GM06990 (cell line): ENCODE results near the gene PRR23E.

Experiments
- DNase-seq: peaks from one replicate; pipeline ENCODE4 v3.0.0-alpha.2; 2011; ENCODE audit not compliant: insufficient read length; ENCODE audit errors: extremely low read depth
- H3K27me3 ChIP-seq: replicated peaks from 2 replicates; pipeline ENCODE4 v1.6.0; 2011; ENCODE audit warnings: low read length; ENCODE audit not compliant: control insufficient read depth, insufficient read depth
- H3K36me3 ChIP-seq: 2 replicates; pipeline ENCODE4 v1.5.1; 2011; ENCODE audit warnings: low read length; ENCODE audit not compliant: control insufficient read depth, insufficient read depth
- H3K4me3 ChIP-seq: replicated peaks from 2 replicates; pipeline ENCODE4 v1.5.1; 2011; ENCODE audit warnings: low read depth, mild to moderate bottlenecking, control low read depth, low read length
- CTCF ChIP-seq: IDR thresholded peaks from 2 replicates; pipeline ENCODE4 v1.5.1; 2011; ENCODE audit warnings: low read length, control low read depth, mild to moderate bottlenecking, inconsistent platforms; ENCODE audit not compliant: insufficient read depth, poor library complexity, severe bottlenecking

PRR23E gene

GRCh38 chr3:127233371-127233770 is 40.4 kb downstream of the PRR23E start:
- no peak for DNase-seq
- Histone ChIP-seq H3K4me3 (no peak overlapping the region), H3K36me3 (no peaks in the 10 kb centered on the region), H3K27me3 (no peaks in the 10 kb centered on the region; the same call in 1 of the 2 replicates)
- no peak for TF ChIP-seq CTCF

- Histone ChIP-seq H3K4me3 (no peak overlapping the region), H3K36me3 (no peaks in the 10 kb centered on the region), H3K27me3 (no peaks in the 10 kb centered on the region; the same call in 1 of the 2 replicates)
- no peak for TF ChIP-seq CTCF
- DNase-seq, result no peak
Observed at GRCh38 chr3:127234778-127235177, 41.8 kb downstream of the PRR23E start.

GRCh38 chr3:127235706-127236105 is 42.8 kb downstream of the PRR23E start:
- Histone ChIP-seq H3K36me3 (no peaks in the 10 kb centered on the region), H3K27me3 (no peaks in the 10 kb centered on the region; the same call in 1 of the 2 replicates), H3K4me3 (no peak overlapping the region)
- no peak for TF ChIP-seq CTCF
- no peak for DNase-seq

- DNase-seq, result no peak
- Histone ChIP-seq H3K27me3 (no peaks in the 10 kb centered on the region; the same call in 1 of the 2 replicates), H3K4me3 (no peak overlapping the region), H3K36me3 (no peaks in the 10 kb centered on the region)
- TF ChIP-seq CTCF, result no peak
Observed at GRCh38 chr3:127237835-127238234, 44.9 kb downstream of the PRR23E start.

- no peaks in the 10 kb centered on the region; the same call in 1 of the 2 replicates for H3K27me3 ChIP-seq
- no peak overlapping the region for H3K4me3 ChIP-seq
- no peaks in the 10 kb centered on the region for H3K36me3 ChIP-seq
- no peak for DNase-seq
- no peak for TF ChIP-seq CTCF
Observed at GRCh38 chr3:127238602-127239001, 45.7 kb downstream of the PRR23E start.

GRCh38 chr3:127247292-127247691 is 54.4 kb downstream of the PRR23E start:
- Histone ChIP-seq H3K27me3 (no peaks in the 10 kb centered on the region), H3K36me3 (no peaks in the 10 kb centered on the region), H3K4me3 (no peak overlapping the region)
- DNase-seq, result no peak
- TF ChIP-seq CTCF, result no peak
